PC-3 (cell line): ENCODE results near the gene ISG20. TPM values are rescaled to one million over a fixed set of nuclear protein-coding genes. Genes with fewer than 3 reads are reported as not detected.

Experiments used
- ATAC-seq: fragments of 200-7000 bp; cut with Tn5 transposase; 2 replicates; pipeline ENCODE4 v1.9.1; 2020; ENCODE audit warnings: mild to moderate bottlenecking, moderate library complexity
- BruUV-seq: library from RNA; stranded (reverse); fragments of 400-500 nt; replicated peaks from 2 replicates; lab custom pipeline; 2021; lab: Mats Ljungman, UMichigan
- CTCF ChIA-PET: fragments of 300-600 bp; sonication (Branson Sonifier 250); formaldehyde crosslinking; loops from one replicate; lab custom pipeline; 2022; ENCODE audit warnings: antibody characterized with exemption; lab: Charles Lee
- POLR2A ChIA-PET: fragments of 300-600 bp; sonication (Branson Sonifier 250); formaldehyde crosslinking; loops from one replicate; lab custom pipeline; 2022; ENCODE audit warnings: antibody characterized with exemption; ENCODE audit not compliant: unreplicated experiment; lab: Charles Lee
- DNase-seq: peaks from one replicate; pipeline ENCODE4 v3.0.0-alpha.2; 2015
- H2AFZ ChIP-seq: fragments of 300-600 bp; sonication (generic); 2 replicates; pipeline ENCODE4 v1.6.0; 2016; ENCODE audit warnings: antibody characterized with exemption, low read length
- H3F3A ChIP-seq: fragments of 300-600 bp; sonication (generic); one replicate; pipeline ENCODE4 v1.6.0; 2017; ENCODE audit warnings: antibody characterized with exemption, low read length, control low read depth, mild to moderate bottlenecking; ENCODE audit not compliant: unreplicated experiment
- H3K27ac ChIP-seq: fragments of 300-600 bp; sonication (generic); 2 replicates; pipeline ENCODE4 v1.5.1; 2016; ENCODE audit warnings: mild to moderate bottlenecking, low read length
- H3K27me3 ChIP-seq: fragments of 300-600 bp; sonication (generic); 2 replicates; pipeline ENCODE4 v1.6.1; 2016; ENCODE audit warnings: low read length, mixed read lengths
- H3K36me3 ChIP-seq: fragments of 300-600 bp; sonication (generic); 2 replicates; pipeline ENCODE4 v1.6.1; 2016; ENCODE audit warnings: low read depth, mixed run types, low read length, mixed read lengths
- H3K4me1 ChIP-seq: fragments of 300-600 bp; sonication (generic); 2 replicates; pipeline ENCODE4 v1.5.1; 2016; ENCODE audit warnings: low read length; ENCODE audit not compliant: insufficient read depth
- H3K4me2 ChIP-seq: fragments of 300-600 bp; sonication (generic); 2 replicates; pipeline ENCODE4 v1.6.0; 2016; ENCODE audit warnings: low read length
- H3K4me3 ChIP-seq: fragments of 300-600 bp; sonication (generic); 2 replicates; pipeline ENCODE4 v1.5.1; 2016; ENCODE audit warnings: mild to moderate bottlenecking, low read length, mixed read lengths
- H3K79me2 ChIP-seq: fragments of 300-600 bp; sonication (generic); 2 replicates; pipeline ENCODE4 v1.6.1; 2017; ENCODE audit warnings: low read length, mixed read lengths
- H3K9ac ChIP-seq: fragments of 300-600 bp; sonication (generic); 2 replicates; pipeline ENCODE4 v1.6.0; 2016; ENCODE audit warnings: mild to moderate bottlenecking, low read length
- H3K9me2 ChIP-seq: fragments of 300-600 bp; sonication (generic); replicated peaks from 2 replicates; pipeline ENCODE4 v1.6.1; 2016; ENCODE audit warnings: mixed run types, low read length, mixed read lengths
- H3K9me3 ChIP-seq: fragments of 300-600 bp; sonication (generic); 2 replicates; pipeline ENCODE4 v1.6.1; 2016; ENCODE audit warnings: low read length, mixed read lengths
- H4K20me1 ChIP-seq: fragments of 300-600 bp; sonication (generic); 2 replicates; pipeline ENCODE4 v1.6.1; 2016; ENCODE audit warnings: low read length, mixed read lengths
- EZH2 ChIP-seq: fragments of 300-600 bp; sonication (generic); IDR thresholded peaks from one replicate; pipeline ENCODE4 v1.6.1; 2017; ENCODE audit warnings: antibody characterized with exemption, mild to moderate bottlenecking, low read length; ENCODE audit not compliant: unreplicated experiment
- EZH2phosphoT487 ChIP-seq: fragments of 300-600 bp; sonication (generic); IDR thresholded peaks from 2 replicates; pipeline ENCODE4 v1.6.1; 2018; ENCODE audit warnings: mild to moderate bottlenecking, antibody characterized with exemption, low read length, borderline replicate concordance
- intact Hi-C: fragments of 100-400 bp; cut with micrococcal nuclease; formaldehyde crosslinking; loops from 2 replicates; pipeline ENCODE4 v1.9.0; 2023
- total RNA-seq: library from RNA; depleted of rRNA; stranded (reverse); fragments of >200 nt; gene quantifications from 2 replicates; pipeline ENCODE4 v1.2.3, GENCODE V29; 2014
- TF ChIP-seq, protein P1 (sequence below): fragments of 300-600 bp; sonication (generic); conservative IDR thresholded peaks from 2 replicates; pipeline ENCODE4 v1.5.1; 2017; ENCODE audit warnings: antibody characterized with exemption, low read depth, mild to moderate bottlenecking, low read length

The ISG20 gene
- total RNA-seq, 1 experiment from 2014 or later: 64.0 TPM

DNA sequence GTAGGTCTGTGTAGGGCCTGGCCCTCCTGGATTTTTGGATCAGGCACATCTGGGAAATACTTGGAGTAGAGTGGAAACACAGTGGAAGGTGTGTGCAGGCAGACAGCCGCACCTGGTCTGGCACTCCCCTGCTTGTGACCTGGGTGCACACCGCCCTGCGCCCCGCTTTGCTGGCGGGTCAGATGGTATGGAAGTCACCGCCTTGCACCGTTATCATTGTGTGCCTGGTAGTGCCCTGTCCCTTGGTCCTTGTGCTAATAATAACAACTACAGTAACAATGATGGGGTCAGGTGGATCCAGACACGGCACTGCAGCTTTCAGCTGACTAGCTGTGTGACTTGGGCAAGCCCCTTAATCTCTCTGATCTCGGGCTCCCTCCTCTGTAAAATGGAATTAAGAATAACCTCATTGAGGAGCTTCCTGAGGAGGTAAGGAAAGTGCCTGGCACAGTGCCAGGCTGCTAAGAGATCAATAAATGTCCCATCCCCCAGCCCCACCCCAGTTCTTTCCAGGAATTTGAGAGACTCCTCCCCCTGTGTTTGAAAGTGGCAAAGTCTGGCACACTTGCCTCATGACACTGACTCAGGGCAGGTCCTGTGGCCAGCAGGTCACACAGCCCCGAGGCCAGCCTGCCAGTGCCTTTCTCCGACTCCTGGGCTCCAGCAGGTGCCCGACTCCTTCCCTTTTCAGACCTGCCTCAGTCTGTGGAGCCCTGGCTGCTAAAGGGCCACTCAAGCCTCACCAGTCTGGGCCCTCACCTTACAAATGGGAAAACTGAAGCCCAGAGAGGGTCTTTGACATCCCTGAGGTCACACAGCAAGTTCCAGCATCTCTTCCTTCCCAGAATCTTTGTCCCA is 9.8 kb downstream of the ISG20 start:
- peak overlapping the region; percentile 40 for H3K4me3 ChIP-seq
- H3K9me2 ChIP-seq: no peaks in the 10 kb centered on the region
- no peaks in the 10 kb centered on the region for H4K20me1 ChIP-seq
- peak overlapping the region; percentile 88 for H3K9ac ChIP-seq
- H3K36me3 ChIP-seq: no peaks in the 10 kb centered on the region
- no peaks in the 10 kb centered on the region for H3K27me3 ChIP-seq
- BruUV-seq: TSS peak; percentile 14
- H3K4me1 ChIP-seq: peaks cover 32% of the 10 kb centered on the region
- H3F3A ChIP-seq: no peaks in the 10 kb centered on the region
- ATAC-seq: peak; percentile 67
- peak overlapping the region; percentile 75 for H3K4me2 ChIP-seq
- ChIA-PET POLR2A (no interaction called here), CTCF (no interaction called here)
- TF ChIP-seq, protein P1, sequence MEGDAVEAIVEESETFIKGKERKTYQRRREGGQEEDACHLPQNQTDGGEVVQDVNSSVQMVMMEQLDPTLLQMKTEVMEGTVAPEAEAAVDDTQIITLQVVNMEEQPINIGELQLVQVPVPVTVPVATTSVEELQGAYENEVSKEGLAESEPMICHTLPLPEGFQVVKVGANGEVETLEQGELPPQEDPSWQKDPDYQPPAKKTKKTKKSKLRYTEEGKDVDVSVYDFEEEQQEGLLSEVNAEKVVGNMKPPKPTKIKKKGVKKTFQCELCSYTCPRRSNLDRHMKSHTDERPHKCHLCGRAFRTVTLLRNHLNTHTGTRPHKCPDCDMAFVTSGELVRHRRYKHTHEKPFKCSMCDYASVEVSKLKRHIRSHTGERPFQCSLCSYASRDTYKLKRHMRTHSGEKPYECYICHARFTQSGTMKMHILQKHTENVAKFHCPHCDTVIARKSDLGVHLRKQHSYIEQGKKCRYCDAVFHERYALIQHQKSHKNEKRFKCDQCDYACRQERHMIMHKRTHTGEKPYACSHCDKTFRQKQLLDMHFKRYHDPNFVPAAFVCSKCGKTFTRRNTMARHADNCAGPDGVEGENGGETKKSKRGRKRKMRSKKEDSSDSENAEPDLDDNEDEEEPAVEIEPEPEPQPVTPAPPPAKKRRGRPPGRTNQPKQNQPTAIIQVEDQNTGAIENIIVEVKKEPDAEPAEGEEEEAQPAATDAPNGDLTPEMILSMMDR: no peak
- intact Hi-C loops: no loop called here
- H3K9me3 ChIP-seq: no peaks in the 10 kb centered on the region
- H3K79me2 ChIP-seq: no peaks in the 10 kb centered on the region
- peak; percentile 64 for DNase-seq
- H3K27ac ChIP-seq: peak overlapping the region; percentile 99
- H2AFZ ChIP-seq: no peak overlapping the region

DNA sequence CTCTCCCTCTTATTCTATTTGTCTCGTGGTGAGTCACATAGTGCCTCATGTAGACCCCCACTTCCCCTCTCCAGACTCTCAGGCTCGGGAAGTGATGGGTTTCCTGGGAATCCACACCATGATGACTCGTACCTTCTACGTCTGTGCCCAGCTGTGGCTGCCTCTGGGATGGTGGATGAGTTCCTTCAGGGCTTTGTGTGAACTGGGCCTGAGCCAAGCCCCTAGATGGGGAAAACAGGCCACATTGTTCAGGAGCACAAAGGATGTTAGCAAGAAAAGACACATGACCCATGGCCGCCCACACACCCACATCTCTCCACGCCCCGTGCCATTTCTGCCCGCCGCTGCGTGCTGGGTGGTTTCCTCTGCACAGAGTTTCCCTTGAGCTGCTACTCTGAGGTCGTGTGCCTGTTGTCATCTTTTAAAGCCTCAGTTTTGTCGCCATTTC is 10.5 kb downstream of the ISG20 start:
- H3K9me3 ChIP-seq: no peaks in the 10 kb centered on the region
- H3K4me2 ChIP-seq: peak overlapping the region; percentile 75
- H2AFZ ChIP-seq: no peak overlapping the region
- no peaks in the 10 kb centered on the region for H3K9me2 ChIP-seq
- DNase-seq (peak; percentile 89), ATAC-seq (peak; percentile 75)
- H3K27ac ChIP-seq: peak overlapping the region; percentile 99
- POLR2A ChIA-PET: no interaction called here
- H3K9ac ChIP-seq: peak overlapping the region; percentile 88
- no TSS peak for BruUV-seq
- no peaks in the 10 kb centered on the region for H4K20me1 ChIP-seq
- H3K36me3 ChIP-seq: no peaks in the 10 kb centered on the region
- peak overlapping the region; percentile 40; the same call in 1 of the 2 replicates for H3K4me3 ChIP-seq
- H3K79me2 ChIP-seq: no peaks in the 10 kb centered on the region
- no peaks in the 10 kb centered on the region for H3K27me3 ChIP-seq
- no peaks in the 10 kb centered on the region for H3F3A ChIP-seq
- no peak for TF ChIP-seq EZH2
- TF ChIP-seq, protein P1: no peak
- TF ChIP-seq EZH2phosphoT487: no peak
- CTCF ChIA-PET: no interaction called here
- H3K4me1 ChIP-seq: peaks cover 32% of the 10 kb centered on the region
- intact Hi-C loops: no loop called here
